HG03280 (cell line): ENCODE measurements around the gene TTLL12.

ENCODE experiments used
- ATAC-seq: cut with Tn5 transposase; IDR thresholded peaks from one replicate; pipeline ENCODE4 v1.9.1; 2021; ENCODE audit warnings: mild to moderate bottlenecking, moderate library complexity; ENCODE audit not compliant: unreplicated experiment

The TTLL12 gene

DNA sequence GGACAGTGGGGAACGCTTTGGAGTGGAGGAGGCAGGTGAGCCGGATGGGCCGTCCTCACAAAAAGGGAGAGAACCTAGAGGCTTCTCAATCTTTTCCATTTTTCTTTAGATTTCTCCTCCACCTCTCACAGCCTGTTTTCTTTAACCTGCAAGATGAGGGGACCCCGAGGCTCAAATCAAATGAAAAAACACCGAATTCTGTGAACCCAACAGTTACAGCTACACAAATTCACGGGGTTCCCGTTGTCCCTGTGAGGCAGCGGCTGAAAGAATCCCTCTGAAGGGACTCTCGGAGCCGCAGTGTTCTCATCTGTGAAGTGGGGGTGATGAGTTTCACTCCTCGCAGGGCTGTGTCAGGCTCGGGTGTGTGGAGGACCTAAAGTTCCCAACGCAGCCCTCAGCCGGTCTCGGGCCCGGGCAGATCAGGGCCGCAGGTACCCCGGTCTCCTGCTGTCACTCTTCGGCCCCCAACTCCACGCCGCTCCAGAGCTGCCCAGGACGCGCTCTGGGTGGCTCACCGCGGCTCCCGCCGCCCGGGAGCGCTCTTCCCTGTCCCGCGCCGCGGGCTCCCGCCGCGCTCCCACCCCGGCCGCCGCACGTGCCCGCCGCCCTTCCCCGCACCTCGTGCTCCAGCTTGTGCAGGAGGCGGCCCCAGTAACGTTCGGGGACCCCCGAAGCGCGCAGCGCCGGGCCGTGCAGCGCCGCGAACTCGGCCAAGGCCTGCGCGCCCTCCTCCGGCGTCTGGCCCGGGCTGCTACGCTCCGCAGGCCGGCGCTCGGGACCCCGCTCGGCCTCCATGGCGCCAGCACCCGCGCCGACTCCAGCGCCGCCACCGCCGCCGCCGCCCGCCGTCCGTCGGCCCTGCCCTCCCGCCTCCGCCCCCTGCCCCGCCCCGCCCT lies at the start of gene TTLL12:
TSS of gene TTLL12 (minus strand) at position 863 of the 899 bp plus-strand sequence. CDS start at position 798, 65 bp downstream.
- ATAC-seq: peak; percentile 46

DNA sequence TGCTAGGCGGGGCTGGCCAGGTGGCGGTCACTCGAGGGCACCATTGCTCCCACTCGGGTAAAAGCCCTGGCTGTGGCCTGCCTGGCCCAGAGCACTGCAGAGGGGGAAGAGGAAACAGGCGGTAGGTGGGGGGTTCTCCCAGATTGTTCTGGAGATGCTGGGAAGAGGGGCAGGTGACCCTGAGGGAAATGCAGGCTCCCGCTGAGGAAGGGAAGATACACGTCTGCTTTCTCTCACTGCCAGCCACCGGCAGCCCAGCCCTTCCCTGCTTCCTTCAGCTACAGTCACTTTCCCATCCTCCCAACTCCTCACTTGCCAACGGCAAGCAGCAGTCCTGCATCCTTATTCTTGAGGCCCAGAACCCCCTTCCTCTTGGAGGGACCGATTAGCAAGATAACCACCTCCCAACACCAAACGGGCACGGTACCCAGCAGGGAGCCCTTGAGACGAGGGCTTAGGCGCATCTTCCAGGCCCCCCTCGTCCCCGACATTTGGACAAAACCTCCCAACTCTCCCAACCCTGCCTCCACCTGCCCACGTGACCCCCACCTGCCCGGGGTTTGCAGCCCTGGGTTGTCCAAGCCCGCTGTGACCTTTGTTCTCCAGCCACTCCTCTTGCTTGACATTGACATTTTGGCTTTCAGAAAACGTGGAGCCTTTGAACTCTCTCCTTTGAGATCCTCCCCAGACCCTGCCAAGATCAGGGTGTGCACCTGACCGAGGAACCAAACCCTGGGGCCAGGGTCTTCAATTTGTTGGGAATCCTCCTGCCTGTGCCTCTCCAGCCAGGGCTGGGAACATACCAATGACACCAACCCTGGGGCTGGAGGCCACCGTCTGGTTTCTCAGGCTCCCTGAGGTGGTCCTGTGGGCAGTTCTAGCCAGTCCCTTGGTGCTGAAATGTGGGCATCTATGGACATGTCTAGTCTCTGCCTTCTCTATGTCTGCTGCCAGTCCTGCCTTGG lies 48.8 kb upstream of the TTLL12 start:
- no peak for ATAC-seq

DNA sequence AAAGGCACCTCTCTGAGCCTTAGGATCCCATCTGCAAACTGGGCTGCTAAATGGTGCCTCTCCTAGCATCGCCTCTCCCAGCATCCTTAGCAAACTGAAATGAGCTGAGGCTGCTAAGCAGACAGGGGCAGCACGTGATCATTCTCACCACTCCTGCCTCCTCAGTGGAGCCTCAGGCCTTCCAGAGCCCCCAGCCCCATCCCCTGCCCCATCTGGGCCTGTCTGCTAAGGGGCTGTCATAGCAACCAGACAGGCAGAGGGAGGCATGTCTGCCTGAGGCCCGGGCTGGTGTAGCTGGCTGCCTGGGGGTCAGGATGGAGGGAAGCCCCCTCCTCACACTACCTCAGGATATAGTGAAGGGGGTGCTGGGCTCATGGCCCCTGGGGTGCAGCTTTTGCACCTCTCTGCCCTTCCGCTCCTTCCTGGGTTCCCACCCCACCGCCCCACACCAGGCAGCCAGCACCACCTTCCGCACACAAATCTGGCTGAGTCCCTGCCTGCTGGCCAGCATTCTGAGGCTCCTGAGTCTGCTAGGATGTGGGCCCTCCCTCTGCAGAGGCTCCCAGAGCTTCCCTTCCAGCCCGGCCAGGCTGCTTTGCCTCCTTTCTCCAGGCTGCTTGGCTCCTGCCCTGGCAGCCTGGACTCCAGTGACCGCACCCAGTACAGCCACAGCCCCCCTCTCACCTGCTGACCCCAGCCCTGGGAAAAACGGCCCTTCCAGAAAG lies 47.5 kb upstream of the TTLL12 start:
- ATAC-seq: no peak

DNA sequence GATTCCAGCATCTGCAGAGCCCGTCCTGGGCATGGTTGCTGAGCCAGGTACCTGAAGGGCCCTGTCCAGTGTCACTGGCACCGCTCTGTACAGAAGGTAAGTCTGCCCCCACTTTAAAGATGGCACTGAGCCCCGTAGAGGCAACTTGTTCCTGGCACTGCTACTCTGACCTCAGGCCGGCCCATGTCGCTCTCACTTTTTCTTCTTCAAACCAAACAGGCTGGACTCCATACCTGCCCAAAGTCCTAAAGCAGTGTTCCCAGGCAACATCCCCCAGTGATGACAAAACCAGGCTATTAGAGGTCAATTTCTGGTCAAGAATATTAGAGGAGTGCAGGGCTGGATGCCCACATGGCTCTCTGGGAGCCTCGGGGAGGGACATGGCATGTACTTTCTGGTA lies 46.6 kb upstream of the TTLL12 start:
- ATAC-seq: no peak

DNA sequence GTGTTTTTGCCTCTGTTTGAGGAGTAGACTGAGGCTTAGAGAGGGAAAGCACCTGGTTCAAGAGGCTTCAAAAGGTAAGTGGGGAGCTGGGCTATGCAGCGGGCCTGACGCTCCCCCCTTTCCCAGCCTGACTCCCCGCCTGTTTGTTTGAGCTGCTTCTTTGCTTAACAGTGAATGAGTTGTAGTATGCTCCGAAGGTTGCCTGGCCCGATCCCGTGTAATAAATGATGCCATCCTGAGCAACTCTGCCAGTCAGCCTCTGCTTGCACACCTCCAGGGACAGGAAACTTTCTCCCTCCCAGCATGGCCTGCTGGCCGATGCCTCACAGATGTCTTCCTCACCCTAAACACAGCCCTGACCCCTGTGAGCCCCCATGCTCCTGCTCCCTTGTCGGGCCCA lies 45.5 kb upstream of the TTLL12 start:
- no peak for ATAC-seq

DNA sequence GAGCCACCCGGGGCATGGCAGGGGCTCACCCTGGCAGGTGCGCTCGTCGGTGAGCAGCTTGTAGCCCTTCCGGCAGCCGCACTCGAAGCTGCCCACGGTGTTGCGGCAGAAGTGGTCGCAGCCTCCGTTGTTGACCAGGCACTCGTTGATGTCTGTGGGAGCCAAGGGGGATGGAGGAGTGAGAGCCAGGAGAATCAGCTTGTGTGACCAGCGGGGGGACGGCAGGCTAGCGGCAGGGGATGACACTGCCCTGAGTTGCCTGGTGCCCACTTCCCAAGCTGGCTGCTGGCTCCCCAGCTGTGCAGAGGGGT lies 44.7 kb upstream of the TTLL12 start:
- no peak for ATAC-seq

DNA sequence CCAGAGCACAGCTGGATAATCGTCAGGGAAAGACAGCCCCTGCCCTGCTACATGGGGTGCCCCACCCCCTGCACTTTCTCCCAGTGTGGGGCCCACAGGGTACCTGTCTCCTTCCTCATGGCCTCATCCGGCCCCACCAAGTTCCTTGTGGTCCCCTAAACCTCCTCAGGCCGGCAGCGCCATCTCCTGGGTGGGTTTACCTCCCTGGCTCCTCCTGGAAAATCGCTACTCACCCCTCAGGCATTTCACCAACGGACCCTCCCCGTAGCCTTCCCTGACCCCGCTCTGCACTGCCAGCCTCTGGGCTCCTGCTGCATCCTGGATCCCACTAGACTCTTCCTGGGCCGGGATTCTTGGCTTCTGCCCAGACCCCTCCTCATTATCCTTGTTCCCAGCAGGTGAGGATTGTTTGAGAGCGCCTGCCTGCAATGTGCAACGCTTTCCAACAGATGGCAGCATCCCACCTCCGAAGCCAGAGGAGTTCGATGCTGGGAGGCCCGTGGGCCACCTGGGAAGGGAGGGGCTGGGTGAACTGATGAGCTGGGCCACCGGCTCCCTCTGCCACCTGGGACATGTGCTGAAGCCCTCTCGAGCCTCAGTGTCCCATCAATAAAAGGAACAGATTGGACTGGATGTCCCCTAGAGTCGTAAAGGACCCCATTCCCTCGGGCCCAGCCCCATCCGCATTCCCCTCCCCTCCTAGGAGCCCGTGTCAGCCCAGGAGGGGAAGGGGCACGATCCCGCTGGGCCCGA lies 44.2 kb upstream of the TTLL12 start:
- no peak for ATAC-seq

DNA sequence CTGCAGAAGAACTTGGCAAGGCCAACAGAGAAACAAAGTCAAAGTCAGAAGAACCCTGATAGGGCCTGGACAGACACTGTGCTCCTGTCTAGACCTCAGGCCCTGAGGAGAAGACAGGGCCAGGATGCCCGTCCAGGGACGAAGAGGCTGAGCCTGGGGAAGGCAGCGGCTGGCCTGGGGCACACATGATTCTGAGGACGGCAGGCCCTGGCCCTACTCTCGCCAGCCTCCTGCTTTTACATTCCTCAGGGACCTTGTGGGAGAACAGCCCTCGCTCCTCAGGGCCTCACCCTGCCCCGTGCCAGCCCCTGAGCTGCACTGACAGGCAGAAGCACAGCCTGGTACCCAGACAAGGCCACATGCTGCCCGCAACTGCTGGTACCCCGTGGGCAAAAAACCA lies 43.6 kb upstream of the TTLL12 start:
- no peak for ATAC-seq

DNA sequence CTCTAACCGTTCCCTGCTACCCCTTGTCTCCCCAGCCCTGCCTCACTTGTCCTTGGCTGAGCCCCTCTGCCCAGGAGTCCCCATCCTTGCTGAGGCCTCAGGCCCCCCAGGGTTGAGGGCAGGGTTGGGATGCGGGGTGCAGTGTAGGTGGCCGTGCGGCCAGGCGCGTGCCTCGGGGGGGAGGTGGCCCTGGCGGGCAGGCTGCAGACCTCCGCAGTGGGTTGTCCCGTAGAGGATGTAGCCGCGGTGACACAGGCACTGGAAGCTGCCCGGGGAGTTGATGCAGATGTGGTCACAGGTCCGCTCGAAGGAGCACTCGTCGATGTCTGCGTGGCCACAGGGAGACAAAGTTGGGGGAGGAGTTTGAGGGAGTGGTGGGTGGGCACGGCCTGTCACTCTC lies 41.9 kb upstream of the TTLL12 start:
- no peak for ATAC-seq

DNA sequence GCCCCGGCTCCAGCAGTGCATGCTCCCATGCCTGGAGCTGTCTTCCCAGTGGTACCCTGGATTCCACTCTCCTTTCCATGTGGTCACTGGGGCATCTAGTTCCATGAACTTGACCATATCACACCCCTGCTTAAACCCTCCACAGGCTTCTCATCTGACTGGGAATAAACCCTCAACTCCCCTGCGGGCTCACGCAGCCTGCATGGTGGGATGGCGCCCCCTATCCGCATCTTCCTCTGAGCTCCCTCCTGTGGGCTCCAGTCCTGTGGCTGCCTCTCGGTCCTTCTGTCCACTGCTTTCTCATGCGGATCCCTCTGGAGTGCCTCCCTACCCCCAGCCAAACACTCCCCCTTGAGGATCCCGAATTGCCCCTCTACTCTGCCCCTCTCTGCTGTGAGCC lies 41.4 kb upstream of the TTLL12 start:
- no peak for ATAC-seq

DNA sequence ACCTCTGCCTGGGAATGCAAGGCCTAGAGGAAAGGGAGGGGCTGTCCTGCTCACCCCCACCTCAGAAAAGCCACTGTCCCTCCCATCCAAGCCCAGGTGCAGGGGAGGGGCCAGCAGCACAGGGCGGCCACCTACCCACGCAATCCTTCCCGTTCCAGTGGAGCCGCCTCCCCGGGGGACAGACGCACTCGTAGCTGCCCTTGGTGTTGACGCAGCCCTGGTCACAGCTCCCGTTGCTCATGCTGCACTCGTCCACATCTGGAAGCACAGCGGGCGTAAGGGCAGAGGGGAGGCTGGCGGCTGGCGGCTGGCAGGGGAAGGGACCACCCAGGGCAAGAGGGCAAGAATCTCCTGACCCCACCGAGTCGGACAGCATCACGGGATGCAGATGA lies 40.3 kb upstream of the TTLL12 start:
- ATAC-seq: no peak

DNA sequence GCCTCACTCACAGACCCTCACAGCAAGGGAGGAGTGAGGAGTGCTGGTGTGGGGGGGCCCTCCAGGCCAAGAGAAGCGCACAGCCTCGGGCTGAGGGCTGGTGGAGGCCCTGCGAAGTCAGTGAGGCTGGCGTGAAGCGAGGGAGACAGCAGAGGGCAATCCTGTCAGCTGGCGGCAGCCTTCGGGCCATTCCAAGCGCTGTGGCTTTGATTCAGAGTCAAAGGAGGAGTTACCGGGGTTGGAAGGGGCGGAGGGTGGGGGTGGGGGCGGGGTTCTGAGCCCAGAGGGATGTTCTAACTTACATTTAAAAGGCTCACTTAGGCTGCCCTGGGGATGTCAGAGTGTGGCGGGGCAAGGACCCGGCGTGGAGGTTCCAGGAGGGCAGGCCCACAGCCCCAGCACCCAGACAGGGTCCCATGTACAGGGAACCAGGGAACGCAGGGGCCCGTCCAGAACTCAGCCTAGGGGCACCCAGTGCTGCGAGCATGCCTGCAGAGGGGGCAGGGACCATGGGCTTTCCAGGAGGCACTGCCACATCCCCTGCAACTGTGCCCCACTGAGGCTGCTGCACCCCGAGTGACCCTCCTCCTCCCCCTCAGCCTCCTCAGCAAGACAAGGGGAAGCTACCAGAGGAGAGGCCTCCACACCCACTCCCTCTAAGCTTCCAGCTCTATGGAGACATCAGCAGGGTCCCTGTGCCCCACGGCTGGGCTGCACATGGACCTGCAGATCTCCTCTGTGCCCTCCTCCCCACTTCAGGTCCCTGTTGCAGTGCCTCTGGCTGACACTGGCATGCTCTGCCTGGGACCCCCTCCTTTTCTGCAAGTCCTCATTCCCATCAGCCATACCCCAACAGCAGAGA lies 39.7 kb upstream of the TTLL12 start:
- ATAC-seq: no peak

DNA sequence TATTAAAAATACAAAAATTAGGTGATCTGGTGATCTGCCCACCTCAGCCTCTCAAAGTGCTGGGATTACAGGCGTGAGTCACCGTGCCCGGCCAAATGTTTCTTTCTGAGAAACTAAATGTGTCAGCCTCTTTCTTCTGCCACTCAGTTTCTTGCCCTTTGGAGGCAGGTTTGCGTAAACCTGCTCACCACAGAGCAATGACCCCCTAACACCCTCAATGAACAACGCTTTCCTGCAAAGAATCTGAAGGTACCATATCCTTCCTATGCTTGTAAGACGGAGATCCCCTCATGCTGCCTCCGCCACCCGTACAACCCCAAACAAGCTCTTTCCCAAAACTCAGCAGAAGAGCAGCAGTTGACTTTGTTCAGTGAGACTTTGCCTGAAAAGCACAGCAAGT lies 38.7 kb upstream of the TTLL12 start:
- no peak for ATAC-seq

DNA sequence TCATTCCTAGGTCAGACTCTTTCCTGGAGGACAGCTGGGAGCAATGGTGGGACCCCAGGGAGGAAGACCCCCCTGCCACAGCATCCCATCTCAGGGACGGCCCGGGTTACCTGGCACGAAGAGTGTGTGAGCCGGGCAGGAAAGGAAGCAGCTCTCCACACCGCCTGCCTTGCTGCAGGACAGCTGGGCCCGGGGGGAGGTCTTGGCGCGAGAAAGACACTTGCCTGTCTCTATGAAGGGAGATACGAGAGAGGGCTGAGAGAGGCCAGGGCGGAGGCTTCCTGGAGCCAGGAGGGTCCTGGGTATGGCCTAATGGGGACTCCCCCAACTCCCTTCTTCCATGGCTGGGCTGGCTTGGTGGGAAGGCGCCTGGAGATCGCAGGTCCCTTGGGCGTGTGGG lies 36.1 kb upstream of the TTLL12 start:
- ATAC-seq: no peak

DNA sequence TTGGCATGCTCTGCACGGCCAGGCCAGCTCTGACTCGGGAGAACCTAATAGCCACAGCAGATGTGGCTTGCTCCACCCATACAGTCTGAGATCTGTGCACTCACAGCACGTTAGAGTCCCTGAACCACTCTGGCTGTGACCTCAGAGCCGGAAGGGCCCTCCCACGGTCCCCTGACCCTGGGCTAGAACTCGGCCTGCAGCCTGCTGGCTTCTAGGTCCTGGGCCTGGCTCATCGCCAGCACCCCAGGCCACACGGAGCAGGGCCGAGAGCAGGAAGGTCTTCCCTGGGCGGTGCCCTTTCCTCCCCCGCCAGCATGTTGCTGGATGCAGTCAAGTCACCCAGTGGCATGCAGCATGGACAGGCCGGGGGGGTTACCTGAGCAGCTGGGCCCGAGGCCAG lies 35.3 kb upstream of the TTLL12 start:
- ATAC-seq: no peak

DNA sequence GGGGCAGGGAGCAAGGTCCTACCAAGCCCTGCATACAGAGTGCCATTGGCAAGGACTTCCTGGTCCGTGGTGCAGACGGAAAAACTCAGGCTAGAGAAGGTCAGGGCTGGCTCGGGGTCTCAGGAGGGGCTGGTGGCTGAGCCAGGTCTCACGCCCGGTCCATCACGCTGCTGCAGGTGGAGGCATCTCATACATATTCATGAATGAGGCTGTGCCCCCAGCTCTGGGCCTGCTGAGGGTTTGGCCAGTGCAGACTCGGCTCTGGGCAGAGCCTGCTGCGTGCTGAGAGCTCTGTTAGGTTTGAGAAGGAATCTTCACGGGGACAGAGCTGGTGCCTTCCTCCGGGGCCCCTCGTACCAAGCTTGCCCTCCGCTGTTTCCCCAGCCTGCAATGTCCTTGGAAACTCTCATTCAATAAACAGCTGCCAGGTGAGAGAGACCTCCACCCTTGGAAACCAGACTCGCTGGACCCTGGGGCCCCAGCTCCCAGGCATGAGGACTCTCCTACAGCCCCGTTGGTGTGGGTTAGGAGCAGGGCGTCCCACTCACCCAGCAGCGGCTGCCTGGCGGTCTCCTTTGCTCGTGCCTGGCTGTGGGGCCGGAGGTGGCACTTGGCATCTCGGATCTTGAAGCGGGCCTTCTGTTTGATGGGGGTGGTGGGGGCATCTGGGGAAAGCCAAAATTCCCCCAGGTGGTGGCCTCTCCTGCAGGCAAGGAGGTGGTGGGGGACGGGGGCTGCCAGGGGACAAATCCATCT lies 33.9 kb upstream of the TTLL12 start:
- ATAC-seq: no peak

DNA sequence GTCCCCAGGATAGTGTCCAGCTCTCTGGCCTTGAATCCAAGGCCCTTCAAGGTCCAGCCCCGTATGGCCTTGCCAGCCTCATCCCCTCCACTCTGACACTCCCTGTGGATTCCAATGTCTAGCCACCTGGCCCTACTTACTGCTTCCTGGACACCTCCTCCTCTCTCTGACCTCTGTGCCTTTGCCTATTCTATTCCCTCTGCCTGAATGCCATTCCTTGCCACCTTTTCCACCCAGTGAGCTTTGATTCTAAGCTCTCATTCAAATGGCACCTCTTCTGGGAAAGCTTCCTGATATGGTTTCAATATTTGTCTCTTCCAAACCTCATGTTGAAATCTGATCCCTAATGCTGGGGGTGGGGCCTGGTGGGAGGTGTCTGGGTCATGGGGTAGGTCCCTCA lies 31.9 kb upstream of the TTLL12 start:
- ATAC-seq: no peak

DNA sequence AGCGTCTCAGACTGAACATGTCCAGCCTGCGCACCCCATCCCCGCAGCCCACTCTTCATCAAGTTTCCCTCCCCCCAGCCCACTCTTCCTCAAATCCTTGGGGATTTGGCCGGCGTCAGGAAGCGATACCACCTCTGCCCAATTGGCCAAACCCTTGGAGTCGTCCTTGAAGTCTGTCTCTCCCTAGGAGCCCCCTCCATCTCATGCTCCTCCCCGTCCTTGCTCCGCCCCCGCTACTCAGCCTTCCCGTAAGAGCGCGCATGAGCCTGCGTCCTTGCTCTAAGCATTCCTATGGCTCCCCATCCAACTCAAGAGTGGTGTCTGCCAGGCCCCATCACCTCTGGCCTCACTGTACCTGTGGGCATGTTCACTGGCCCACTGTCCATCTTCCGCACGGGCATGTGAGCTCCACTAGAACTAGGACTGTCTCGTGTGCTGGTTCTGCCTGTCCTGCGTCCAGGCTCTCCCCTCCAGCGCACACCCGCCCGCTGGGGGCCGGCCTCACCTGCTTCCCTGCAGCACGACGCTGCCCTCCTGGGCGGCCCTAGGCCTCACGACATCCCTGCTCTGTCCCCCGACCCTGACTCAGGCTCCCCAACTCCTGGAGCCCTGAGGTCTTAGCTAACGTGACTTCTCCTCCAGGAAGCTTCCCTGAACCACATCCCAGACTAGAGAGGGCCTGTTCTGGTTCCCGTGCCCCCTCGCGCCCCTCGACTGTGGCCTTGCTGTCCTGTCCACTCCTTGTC lies 30.5 kb upstream of the TTLL12 start:
- no peak for ATAC-seq
